ENCODE data around the gene CYCS. TPM values are rescaled to one million over a fixed set of nuclear protein-coding genes. Genes with fewer than 3 reads are reported as not detected.

The CYCS gene
- total RNA-seq, 1 experiment from 2014 or later: 224 TPM

DNA sequence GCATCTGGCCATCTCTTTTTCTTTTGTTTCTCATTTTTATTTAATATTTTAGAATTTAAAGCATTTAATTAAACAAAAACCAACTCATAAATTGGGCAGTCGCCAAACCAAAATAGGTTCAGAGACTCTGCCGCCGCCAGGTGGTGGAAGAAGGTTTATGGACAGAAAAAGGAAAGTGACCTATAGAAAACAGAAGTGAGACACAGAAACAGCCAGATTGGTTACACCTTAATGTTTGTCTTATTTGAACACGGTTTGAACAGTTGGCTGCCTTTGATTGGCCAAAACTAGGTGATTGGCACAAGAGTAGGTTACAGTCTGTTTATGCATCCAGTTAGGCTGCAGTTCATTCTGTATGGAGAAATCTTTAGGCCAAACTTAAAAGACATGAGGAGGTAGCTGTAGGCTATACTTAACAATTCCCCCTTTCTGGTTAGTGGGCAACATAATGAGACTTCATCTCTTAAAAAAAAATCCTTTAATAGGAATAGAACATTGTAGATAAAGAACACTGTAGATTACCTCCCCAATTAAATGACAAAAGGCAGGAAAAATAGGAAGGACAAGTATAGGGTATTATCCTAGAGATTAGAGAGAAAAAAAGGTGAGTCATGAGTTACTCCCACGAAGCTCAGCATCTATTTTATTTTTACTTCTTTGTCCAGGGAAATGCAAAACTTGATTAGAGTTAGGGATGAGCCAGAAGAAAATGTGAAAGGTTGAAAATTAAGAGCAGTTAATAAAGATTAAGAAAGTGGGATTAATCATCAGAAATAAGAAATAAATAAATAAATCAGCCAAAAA, 23.9 kb upstream of the CYCS start (continued):
- TF ChIP-seq, protein P1, sequence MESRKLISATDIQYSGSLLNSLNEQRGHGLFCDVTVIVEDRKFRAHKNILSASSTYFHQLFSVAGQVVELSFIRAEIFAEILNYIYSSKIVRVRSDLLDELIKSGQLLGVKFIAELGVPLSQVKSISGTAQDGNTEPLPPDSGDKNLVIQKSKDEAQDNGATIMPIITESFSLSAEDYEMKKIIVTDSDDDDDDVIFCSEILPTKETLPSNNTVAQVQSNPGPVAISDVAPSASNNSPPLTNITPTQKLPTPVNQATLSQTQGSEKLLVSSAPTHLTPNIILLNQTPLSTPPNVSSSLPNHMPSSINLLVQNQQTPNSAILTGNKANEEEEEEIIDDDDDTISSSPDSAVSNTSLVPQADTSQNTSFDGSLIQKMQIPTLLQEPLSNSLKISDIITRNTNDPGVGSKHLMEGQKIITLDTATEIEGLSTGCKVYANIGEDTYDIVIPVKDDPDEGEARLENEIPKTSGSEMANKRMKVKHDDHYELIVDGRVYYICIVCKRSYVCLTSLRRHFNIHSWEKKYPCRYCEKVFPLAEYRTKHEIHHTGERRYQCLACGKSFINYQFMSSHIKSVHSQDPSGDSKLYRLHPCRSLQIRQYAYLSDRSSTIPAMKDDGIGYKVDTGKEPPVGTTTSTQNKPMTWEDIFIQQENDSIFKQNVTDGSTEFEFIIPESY (IDR thresholded peaks at IDR 0.05; ENCODE audit: extremely low read depth, insufficient replicate concordance, low read length): no peak
- TF ChIP-seq SIN3A (IDR thresholded peaks at IDR 0.05; ENCODE audit: low read depth) (no peak), POLR2A (IDR thresholded peaks at IDR 0.05; ENCODE audit: borderline replicate concordance, extremely low read depth, insufficient read depth, insufficient read length) (no peak), YY1 (IDR thresholded peaks at IDR 0.05; ENCODE audit: extremely low read depth, insufficient replicate concordance, low read depth, low read length) (no peak), POLR2AphosphoS5 (IDR thresholded peaks at IDR 0.05; ENCODE audit: low read depth, low read length) (no peak), JUND (IDR thresholded peaks at IDR 0.05) (no peak), ATF3 (IDR thresholded peaks at IDR 0.05) (no peak)

DNA sequence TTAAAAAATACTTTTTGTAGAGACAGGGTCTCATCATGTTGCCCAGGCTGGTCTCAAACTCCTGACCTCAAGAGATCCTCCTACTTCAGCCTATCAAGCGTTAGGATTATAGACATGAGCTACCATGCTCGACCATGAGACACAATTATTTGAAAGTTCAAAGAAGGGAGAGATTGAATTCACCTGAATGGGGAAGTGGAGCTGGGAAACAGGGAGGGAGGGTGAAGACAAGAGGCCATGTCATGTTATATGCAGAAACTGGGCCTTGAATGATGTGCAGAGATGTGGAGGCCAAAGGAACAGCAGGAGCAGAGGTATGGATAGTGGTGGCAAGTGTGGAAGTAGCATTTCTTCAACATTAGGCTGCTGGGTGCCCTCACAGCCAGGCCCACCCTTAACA, 18.7 kb upstream of the CYCS start:
- CTCF ChIA-PET: no interaction called here
- POLR2A ChIA-PET: interaction anchor here (2.4 kb wide), 1 partner anchor 18 kb away, joined by 8 read pairs; the partner anchor contains the start of gene CYCS
- intact Hi-C loops (cut with micrococcal nuclease): no loop called here
- TF ChIP-seq CTCF (IDR thresholded peaks at IDR 0.05 in 2 of 3, conservative IDR thresholded peaks at IDR 0.05 in 1 of 3; ENCODE audit: borderline replicate concordance in 1 of 3, insufficient read depth in 1 of 3, low read depth in 2 of 3, low read length in 2 of 3) (no peak), ZNF274 (IDR thresholded peaks at IDR 0.05; ENCODE audit: low read depth, low read length) (no peak), CBX3 (IDR thresholded peaks at IDR 0.05; ENCODE audit: low read depth) (no peak), EZH2phosphoT487 (IDR thresholded peaks at IDR 0.05; ENCODE audit: borderline replicate concordance) (no peak), ATF3 (IDR thresholded peaks at IDR 0.05) (no peak), MAX (IDR thresholded peaks at IDR 0.05) (no peak), SRF (IDR thresholded peaks at IDR 0.05; ENCODE audit: low read depth) (no peak), YY1 (IDR thresholded peaks at IDR 0.05; ENCODE audit: extremely low read depth, insufficient replicate concordance, low read depth, low read length) (no peak), POLR2AphosphoS5 (IDR thresholded peaks at IDR 0.05; ENCODE audit: low read depth, low read length) (no peak), RAD21 (IDR thresholded peaks at IDR 0.05; ENCODE audit: low read depth) (no peak), TCF7L2 (IDR thresholded peaks at IDR 0.05; ENCODE audit: borderline replicate concordance, extremely low read depth, insufficient read depth, insufficient read length) (no peak)
- TF ChIP-seq, protein P1 (IDR thresholded peaks at IDR 0.05; ENCODE audit: extremely low read depth, insufficient replicate concordance, low read length): no peak

More for the DNA sequence above, 18.7 kb upstream of the CYCS start:
- Histone ChIP-seq H3K27me3 (ENCODE audit: insufficient read depth, low read length) (no peaks in the 10 kb centered on the region), H3K4me1 (ENCODE audit: control insufficient read depth in 1 of 2, insufficient read depth in 2 of 2, low read length in 2 of 2) (no peaks in the 10 kb centered on the region), H3K79me2 (ENCODE audit: insufficient read depth, low read length) (no peaks in the 10 kb centered on the region), H4K20me1 (ENCODE audit: insufficient read depth) (no peaks in the 10 kb centered on the region), H3K4me2 (ENCODE audit: low read length) (no peak overlapping the region), H3K27ac (ENCODE audit: low read depth, low read length) (no peak overlapping the region), H3K36me3 (ENCODE audit: control insufficient read depth in 1 of 2, insufficient read depth in 2 of 2, low read length in 2 of 2) (no peaks in the 10 kb centered on the region), H3K9me3 (ENCODE audit: control insufficient read depth in 1 of 2, insufficient read depth in 1 of 2, low read depth in 1 of 2, low read length in 2 of 2) (no peaks in the 10 kb centered on the region), H3K4me3 (replicated peaks in 1 of 2; ENCODE audit: low read depth in 1 of 2, low read length in 2 of 2) (no peak overlapping the region), H3K9ac (ENCODE audit: low read length) (no peak overlapping the region), H2AFZ (ENCODE audit: low read depth, low read length, poor library complexity, severe bottlenecking) (no peak overlapping the region), H3K9me2 (ENCODE audit: insufficient read depth) (no peaks in the 10 kb centered on the region)
- RAD21 ChIA-PET (ENCODE audit: low non-redundant PET in 1 of 2, low total read pairs in 2 of 2, uncharacterized antibody in 2 of 2, unreplicated experiment in 2 of 2): no interaction called here
- ATAC-seq (no peak), DNase-seq (ENCODE audit: low read depth, low spot score) (no peak)
- BruUV-seq (replicated peaks): no TSS peak
